Adrenal gland (tissue), 5 donors: ENCODE data around the gene ARTN.

ENCODE experiments used
- POLR2A ChIP-seq, 2 donors: fragments of 450-650 bp; IDR thresholded peaks; one replicate each; pipeline ENCODE4 v1.6.1; 2017; ENCODE audit warnings: antibody characterized with exemption in 2 of 2, mild to moderate bottlenecking in 2 of 2, moderate library complexity in 1 of 2
- TF ChIP-seq, protein P1 (sequence below), 6 experiments: fragments of 450-650 bp in 4 of 6; fragments of 200-600 bp in 2 of 6; sonication (generic) in 1 of 6; IDR thresholded peaks; 1 replicate in 5 of 6; 2 replicates in 1 of 6; pipeline versions ENCODE4 v1.5.1 to v1.8.0; 2016 to 2021; ENCODE audit warnings: antibody characterized with exemption in 6 of 6, mild to moderate bottlenecking in 2 of 6, moderate library complexity in 1 of 6
- donor health status: DM: no; HTN: no; CAD: no.

DNA sequence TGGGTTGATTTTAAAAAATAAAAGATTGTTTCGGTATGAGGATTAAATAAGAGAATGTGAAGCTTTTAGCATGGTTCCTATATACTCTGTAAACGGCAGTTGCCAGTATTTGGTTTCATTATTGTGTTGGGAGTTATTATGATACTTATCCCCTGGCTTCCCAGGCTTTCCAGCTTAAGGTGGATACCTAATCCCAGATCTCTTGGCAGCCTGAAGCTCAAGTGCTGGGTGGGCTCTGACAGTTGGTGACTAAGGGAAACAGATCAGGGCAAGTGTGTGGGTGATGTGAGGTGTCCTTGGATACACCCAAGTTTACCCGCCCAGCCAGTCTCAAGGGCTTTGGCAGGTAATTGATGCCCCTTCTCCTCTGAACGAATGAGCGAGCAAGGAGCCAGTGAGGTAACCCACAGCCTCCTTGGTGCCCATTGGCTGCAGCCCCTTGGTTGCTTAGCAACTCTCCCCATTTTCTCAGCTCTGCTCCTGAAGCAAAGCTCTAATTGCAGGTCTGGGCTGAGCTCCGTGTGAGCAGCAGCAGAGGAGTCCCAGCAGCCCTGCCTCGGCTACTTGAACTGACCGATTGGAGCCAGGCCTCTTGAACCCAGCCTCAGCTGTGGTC lies 19.2 kb downstream of the ARTN start:
- TF ChIP-seq, protein P1, sequence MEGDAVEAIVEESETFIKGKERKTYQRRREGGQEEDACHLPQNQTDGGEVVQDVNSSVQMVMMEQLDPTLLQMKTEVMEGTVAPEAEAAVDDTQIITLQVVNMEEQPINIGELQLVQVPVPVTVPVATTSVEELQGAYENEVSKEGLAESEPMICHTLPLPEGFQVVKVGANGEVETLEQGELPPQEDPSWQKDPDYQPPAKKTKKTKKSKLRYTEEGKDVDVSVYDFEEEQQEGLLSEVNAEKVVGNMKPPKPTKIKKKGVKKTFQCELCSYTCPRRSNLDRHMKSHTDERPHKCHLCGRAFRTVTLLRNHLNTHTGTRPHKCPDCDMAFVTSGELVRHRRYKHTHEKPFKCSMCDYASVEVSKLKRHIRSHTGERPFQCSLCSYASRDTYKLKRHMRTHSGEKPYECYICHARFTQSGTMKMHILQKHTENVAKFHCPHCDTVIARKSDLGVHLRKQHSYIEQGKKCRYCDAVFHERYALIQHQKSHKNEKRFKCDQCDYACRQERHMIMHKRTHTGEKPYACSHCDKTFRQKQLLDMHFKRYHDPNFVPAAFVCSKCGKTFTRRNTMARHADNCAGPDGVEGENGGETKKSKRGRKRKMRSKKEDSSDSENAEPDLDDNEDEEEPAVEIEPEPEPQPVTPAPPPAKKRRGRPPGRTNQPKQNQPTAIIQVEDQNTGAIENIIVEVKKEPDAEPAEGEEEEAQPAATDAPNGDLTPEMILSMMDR (IDR thresholded peaks at IDR 0.05): no peak
- TF ChIP-seq POLR2A (IDR thresholded peaks at IDR 0.05): no peak
